SKM-1 (cell line): Measurements from ENCODE around the gene CLDN15.
"Not testable (repeated sequence)": the region's sequence is repeated elsewhere in the genome, so short reads cannot be mapped to it uniquely, and the experiment has no call there.

ENCODE experiments used
- DNase-seq: peaks from one replicate; lab custom pipeline; 2025; ENCODE audit not compliant: unreplicated experiment; lab: John Stamatoyannopoulos, UW

The CLDN15 gene

DNA sequence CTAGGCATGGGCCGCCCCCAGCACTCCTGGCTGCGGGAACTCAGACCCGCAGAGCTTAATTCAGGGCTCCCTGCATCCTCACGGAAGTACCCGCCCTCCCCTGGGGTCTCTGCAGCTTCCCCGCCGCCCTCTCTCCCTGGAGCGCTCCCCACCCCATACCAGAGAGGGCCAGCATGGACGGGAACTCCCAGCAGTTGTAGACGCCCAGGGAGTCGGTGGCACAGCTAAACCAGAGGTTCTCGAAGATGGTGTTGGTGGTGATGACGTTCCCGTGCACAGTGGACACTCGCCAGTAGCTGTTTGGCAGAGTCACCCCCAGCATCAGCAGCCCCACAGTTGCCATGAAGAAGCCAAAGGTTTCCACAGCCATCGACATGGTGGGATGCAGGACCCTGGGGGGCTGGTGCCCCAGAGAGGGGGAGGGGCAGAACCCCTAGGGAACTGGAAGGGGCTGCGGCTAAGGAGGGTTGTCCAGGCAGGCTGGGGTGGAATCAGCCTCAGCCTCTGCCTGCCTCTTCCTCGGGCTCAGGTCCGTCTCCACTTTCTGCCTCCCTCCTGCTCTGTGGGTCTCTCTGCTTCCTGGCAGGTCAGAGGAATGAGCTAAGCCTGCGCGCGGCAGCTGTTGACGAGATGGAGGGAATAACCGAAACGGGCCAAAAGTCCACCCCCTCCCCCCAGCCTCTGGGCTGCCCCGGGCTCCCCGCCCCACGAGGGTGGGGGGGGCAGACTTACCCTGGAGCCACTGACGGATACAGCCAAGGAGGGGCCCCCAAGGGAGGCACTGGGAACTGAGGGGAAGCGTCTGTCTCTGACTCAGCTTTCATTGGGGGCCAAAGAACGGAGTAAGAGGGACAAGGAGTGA lies at the start of gene CLDN15:
CLDN15 (minus strand) TSS at position 597 of the 862 bp plus-strand sequence; CDS start at position 376, 221 bp downstream.
- no peak for DNase-seq

- peak; percentile 32 for DNase-seq
Measured at GRCh38 chr7:101287032-101287431, 49.4 kb upstream of the CLDN15 start.

DNA sequence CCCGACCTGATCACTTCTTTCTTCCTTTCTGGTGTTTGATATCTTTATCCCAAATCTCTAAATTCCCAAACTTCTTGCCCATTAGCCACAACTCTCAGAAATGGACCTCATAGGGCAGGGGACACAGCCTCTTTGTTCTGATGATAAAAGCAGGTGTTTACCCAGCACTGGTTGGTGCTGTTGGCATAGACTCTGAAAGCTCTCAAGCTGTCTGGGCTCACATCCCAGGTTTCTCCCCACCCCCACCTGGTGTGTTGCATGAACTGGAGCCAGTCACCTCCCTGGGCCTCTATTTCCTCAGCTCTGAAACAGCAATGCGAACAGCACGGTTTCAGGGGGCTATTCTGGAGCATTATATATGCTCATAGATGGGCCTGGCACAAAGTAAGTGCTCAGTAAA lies 48.3 kb upstream of the CLDN15 start:
- not testable (repeated sequence) for DNase-seq

DNA sequence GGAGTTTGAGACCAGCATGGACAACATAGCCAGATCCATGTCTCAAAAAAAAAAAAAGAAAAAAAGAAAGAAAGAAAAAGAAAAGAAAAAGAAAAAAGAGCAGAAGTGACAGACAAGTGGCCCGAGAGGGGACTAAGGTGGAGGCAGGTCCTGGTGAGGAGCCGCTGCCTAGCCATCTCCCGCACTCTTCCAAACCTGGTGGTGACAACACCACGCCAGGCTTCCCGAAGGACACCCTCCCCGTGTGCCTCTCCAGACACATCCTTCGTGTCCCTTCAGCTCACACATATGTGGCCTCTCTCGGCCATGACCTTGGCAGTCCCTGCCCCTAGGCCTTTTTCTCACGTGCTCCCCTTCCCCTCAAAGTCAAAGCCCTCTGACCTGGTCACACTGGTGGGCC lies 47.6 kb upstream of the CLDN15 start:
- DNase-seq, result no peak

- DNase-seq, result not testable (repeated sequence)
Measured at GRCh38 chr7:101280912-101281311, 43.3 kb upstream of the CLDN15 start.

DNA sequence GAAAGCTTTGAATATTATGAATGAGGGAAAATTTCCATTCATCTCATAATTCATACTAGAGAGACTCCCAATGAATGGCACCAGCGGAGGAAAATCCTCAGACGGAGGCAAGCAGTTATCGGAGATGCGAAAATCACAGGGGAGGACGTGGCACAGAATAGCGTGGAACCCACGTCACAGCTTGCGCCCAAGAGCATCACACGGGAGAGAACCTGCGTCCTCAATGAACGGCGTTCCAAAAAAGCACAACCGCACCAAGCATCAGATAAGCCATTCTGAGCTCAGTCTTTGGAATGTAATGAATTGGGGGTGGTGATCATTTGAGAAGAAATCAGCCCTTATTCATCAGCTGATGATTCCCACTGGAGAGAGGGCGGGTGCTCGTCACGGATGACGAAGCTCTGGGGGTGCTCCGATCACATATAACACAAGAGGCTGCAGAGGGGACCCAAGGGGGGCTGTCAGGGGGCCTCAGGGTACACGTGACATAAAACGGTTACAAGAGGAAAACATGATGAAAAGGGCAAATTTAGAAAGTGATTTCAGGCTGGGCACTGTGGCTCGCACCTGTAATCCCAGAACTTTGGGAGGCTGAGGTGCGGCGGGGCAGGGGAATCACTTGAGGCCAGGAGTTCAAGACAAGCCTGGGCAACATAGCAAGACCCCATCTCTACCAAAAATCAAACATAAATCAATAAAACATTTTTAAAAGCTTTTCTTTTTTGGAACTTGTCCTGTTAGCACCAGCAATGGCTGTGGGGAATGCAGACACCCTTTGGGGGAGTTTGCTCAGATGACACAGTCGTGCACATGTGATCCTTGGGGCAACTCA lies 41.1 kb upstream of the CLDN15 start:
- DNase-seq, result no peak

DNA sequence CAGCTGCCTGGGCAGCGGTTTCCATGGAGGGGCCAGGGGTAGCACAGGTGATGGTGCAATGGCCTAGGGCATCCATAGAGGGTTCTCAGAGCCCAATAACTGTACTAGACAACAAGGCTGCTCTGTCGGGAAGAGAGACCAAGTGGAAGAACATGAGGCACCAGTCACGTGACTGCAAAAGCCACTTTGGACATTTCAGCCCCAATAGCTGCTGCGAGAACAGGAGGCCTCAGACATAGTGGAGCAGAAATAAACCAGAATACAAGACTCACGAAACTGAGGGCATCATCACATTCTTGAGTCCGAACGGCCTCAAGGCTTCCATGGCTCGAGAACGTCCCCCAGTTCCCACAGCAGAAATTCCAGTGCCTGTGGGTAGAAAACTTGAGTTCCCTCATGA lies 39.6 kb upstream of the CLDN15 start:
- no peak for DNase-seq

DNA sequence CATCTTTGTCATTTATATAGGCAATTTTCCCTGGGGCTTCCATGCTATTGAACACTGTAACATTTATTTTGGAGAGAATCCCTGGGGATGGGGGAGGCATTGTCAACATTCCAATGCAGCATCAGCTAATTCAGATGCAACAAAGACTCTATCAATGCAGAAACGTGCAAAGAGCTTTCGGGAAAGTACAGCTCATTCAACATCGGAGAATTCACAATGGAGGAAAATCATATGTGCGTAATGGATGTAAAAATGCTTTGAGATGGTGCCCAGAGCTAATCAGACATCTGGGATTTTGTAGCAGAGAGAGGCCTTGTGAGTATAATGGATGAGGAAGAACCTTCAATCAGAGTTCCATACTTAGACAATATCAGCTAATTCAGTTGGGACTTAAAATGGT lies 35.6 kb upstream of the CLDN15 start:
- DNase-seq, result no peak

GRCh38 chr7:101271021-101271420 lies 33.4 kb upstream of the CLDN15 start:
- no peak for DNase-seq

DNA sequence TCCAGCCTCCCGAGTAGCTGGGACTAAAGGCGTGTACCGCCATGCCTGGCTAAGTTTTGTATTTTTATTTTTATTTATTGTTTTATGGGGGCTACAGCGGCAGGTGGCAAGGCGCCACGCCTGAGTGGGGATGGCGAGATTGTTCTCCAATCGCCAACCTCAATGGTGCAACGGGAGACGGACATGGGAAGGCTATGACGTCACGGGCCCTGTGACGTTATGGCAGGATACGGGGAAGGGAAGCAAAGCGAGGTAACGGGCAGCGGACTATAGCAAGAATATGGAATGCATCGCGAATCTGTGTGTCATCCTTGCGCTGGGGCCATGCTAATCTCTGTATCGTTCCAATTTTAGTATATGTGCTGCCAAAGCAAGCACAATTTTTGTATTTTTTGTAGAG lies 32.1 kb upstream of the CLDN15 start:
- DNase-seq, result no peak

- no peak for DNase-seq
Measured at GRCh38 chr7:101265622-101266516, 28.3 kb upstream of the CLDN15 start.

GRCh38 chr7:101264102-101264706 lies 26.6 kb upstream of the CLDN15 start:
- DNase-seq, result not testable (repeated sequence)

DNA sequence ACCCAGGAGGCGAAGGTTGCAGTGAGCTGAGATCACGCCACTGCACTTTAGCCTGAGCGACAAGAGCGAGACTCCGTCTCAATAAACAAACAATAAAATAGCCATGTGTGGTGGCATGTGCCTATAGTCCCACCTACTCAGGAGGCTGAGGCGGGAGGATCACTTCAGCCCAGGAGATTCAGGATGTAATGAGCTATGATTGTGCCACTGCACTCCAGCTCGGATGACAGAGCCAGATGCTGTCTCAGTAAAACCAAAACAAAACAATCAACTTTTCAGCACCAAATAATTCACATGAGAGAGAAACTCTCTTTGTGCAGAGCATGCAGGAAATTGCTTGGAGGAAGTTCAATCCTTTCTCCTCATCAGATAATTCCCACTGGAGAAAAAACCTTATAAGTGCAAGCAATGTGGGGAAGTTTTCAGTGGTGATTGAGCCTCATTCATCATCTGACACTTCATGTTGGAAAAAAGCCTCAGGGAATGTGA lies 20.7 kb upstream of the CLDN15 start:
- no peak for DNase-seq

- DNase-seq, result no peak
Measured at GRCh38 chr7:101255796-101256195, 18.2 kb upstream of the CLDN15 start.

- not testable (repeated sequence) for DNase-seq
Measured at GRCh38 chr7:101253199-101253598, 15.6 kb upstream of the CLDN15 start.

DNA sequence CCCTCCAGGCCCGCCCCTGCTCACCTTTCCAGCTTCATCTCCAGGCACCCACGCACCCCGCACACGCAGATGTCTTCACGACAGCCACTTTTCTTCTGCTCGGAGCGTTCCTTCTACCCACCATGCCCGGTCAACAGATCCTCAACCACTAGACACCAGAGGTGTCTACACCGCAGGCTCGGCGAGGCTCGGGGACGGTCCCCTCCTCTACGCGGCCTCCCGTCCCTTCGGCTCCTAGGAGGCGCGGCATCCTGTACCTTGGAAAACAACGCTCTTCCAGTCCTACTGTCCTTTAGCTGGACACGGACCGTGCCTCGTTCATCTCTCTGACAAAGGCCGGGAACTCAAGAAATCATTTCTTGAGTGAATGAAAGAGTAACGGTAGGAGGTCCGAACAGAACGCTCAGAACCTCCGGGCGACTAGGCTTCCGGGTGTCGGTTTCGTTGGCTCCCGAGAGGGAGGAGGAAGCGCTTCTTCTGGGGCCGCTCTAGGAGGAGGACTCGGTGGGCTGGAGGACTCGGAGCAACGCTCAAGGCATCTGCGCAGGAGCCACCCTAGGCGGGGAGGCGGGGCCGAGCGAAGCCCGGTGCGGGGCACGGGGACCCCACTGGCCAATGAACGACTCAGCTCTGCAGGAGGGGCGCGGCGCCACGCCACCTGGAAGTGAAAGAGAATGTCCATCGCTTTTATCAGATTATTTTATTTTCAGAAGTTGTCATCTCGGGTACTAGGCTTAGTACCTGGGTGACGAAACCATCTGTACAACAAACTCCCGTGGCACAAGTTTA lies 14.5 kb upstream of the CLDN15 start:
- DNase-seq, result peak; percentile 95

DNA sequence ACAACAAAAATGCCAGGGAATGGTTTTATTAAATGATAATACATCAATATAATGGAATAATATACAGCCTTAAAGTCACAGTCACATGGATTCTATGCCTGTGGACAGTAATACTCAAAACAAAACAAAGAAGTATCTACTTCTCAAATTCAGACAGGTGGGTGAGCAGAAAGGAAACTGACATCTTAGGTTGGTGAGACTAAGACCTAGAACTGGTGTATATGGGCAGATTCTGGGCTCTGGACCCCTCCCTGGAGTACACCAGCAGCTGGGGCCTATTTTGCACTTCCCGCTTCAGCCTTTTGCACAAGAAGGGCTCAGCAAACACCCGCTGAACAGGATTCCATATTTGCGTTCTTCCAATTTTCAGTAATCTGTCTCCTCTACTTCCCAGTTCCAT lies 12.7 kb upstream of the CLDN15 start:
- no peak for DNase-seq

DNA sequence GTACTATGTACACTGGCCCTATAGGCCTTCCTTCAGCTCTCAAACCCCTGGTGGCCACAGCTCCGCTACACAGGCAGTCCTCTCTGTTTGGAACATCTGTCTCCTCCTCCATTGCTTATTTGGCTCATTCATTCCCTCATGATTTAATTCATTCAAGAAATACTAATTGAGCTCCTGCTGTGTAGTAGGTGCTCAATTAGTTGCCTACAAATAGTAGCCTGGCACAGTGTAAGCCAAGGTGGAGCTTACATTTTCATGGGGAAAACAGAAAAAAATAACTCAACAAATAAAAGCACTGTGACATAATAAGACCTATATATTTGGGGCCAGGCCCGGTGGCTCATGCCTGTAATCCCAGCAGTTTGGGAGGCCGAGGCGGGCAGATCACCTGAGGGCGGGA lies 10.7 kb upstream of the CLDN15 start:
- DNase-seq, result no peak

- DNase-seq, result no peak
Measured at GRCh38 chr7:101245147-101245668, 7.6 kb upstream of the CLDN15 start.
